ENCODE measurements around the gene WWOX.

WWOX gene

GRCh38 chr16:78146807-78147206 lies 47.4 kb downstream of the WWOX start:
- no peaks in the 10 kb centered on the region for H3K9me3 ChIP-seq (replicated peaks; ENCODE audit: insufficient read depth, low read length)
- H3K36me3 ChIP-seq (replicated peaks; ENCODE audit: insufficient read depth, low read length) = no peaks in the 10 kb centered on the region
- H4K20me1 ChIP-seq (ENCODE audit: insufficient read depth, low read length) = no peaks in the 10 kb centered on the region
- no peak overlapping the region for H3K9ac ChIP-seq (ENCODE audit: low read length)
- TF ChIP-seq CTCF (IDR thresholded peaks at IDR 0.05; ENCODE audit: low read length) = no peak
- no peak for TF ChIP-seq EZH2phosphoT487 (IDR thresholded peaks at IDR 0.05; ENCODE audit: low read length)
- no peak overlapping the region for H3K27ac ChIP-seq (ENCODE audit: low read length)
- H3K4me1 ChIP-seq (ENCODE audit: low read length) = no peaks in the 10 kb centered on the region
- DNase-seq = no peak
- no peaks in the 10 kb centered on the region for H3K9me2 ChIP-seq (replicated peaks; ENCODE audit: insufficient read depth, low read length)
- H2AFZ ChIP-seq (ENCODE audit: low read length) = no peak overlapping the region
- no peak overlapping the region for H3K4me2 ChIP-seq (ENCODE audit: low read depth, low read length)
- H3K4me3 ChIP-seq (ENCODE audit: low read length) = no peak overlapping the region
- H3K27me3 ChIP-seq (replicated peaks; ENCODE audit: insufficient read depth, low read length) = no peaks in the 10 kb centered on the region
- no peaks in the 10 kb centered on the region for H3K79me2 ChIP-seq (ENCODE audit: low read length)
- H3F3A ChIP-seq (ENCODE audit: insufficient read depth, low read length) = no peaks in the 10 kb centered on the region

DNA sequence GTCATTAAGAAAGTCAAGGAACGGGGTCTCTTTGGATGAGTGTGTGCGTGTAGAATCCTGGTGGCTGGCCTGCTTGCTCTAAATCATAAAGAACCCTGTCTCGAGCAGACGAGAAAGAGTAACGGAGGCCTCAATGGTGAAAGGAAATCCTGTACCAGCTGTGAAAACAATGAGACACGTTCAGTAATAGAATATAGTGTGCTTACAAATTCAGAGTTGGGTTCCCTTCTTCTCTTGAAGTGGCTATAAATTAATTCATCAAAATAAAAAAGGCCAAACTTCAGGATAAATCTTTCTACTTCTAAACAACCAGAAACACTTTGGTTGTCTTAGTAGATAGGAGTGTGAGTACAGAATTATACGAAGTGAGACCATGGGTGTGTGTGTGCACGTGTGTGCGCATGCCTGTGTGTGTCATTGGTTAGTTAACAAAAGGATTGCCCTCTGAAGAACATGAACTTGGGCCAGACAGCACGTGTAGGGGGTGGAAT lies 48.5 kb downstream of the WWOX start:
- DNase-seq = no peak
- no peak overlapping the region for H3K4me2 ChIP-seq (ENCODE audit: low read depth, low read length)
- H3K79me2 ChIP-seq (ENCODE audit: low read length) = no peaks in the 10 kb centered on the region
- TF ChIP-seq CTCF (IDR thresholded peaks at IDR 0.05; ENCODE audit: low read length) = no peak
- TF ChIP-seq EZH2 (optimal IDR thresholded peaks at IDR 0.05; ENCODE audit: low read depth, low read length) = no peak
- no peak for TF ChIP-seq EZH2phosphoT487 (IDR thresholded peaks at IDR 0.05; ENCODE audit: low read length)
- H2AFZ ChIP-seq (ENCODE audit: low read length) = no peak overlapping the region
- no peak overlapping the region for H3K9ac ChIP-seq (ENCODE audit: low read length)
- no peaks in the 10 kb centered on the region for H3K4me1 ChIP-seq (ENCODE audit: low read length)
- H3K9me2 ChIP-seq (replicated peaks; ENCODE audit: insufficient read depth, low read length) = no peaks in the 10 kb centered on the region
- no peak overlapping the region for H3K4me3 ChIP-seq (ENCODE audit: low read length)
- H3K27me3 ChIP-seq (replicated peaks; ENCODE audit: insufficient read depth, low read length) = no peaks in the 10 kb centered on the region
- H3K36me3 ChIP-seq (replicated peaks; ENCODE audit: insufficient read depth, low read length) = no peaks in the 10 kb centered on the region
- H3K9me3 ChIP-seq (replicated peaks; ENCODE audit: insufficient read depth, low read length) = no peaks in the 10 kb centered on the region
- H3F3A ChIP-seq (ENCODE audit: insufficient read depth, low read length) = no peaks in the 10 kb centered on the region
- no peaks in the 10 kb centered on the region for H4K20me1 ChIP-seq (ENCODE audit: insufficient read depth, low read length)
- H3K27ac ChIP-seq (ENCODE audit: low read length) = no peak overlapping the region

DNA sequence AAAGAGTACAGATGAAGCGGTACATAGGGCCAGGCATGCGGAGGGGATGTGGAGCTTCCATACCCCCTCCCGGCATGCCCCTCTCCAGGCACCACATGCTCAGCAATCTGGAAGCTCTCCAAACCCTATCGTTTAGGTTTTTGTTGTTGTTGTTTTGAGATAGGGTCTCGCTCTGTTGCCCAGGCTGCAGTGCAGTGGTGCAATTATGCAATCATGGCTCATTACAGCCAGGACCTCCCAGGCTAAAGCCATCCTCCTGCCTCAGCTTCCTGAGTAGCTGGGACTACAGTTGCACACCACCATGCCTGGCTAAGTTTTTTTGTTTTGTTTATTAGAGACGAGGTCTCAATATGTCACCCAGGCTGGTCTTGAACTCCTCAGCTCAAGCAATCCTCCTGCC lies 50.8 kb downstream of the WWOX start:
- no peak for TF ChIP-seq CTCF (IDR thresholded peaks at IDR 0.05; ENCODE audit: low read length)
- no peak for TF ChIP-seq EZH2 (optimal IDR thresholded peaks at IDR 0.05; ENCODE audit: low read depth, low read length)
- TF ChIP-seq EZH2phosphoT487 (IDR thresholded peaks at IDR 0.05; ENCODE audit: low read length) = no peak
- H3K36me3 ChIP-seq (replicated peaks; ENCODE audit: insufficient read depth, low read length) = no peaks in the 10 kb centered on the region

More for the DNA sequence above, 50.8 kb downstream of the WWOX start:
- Histone ChIP-seq H3K9ac (ENCODE audit: low read length) (no peak overlapping the region), H3K4me3 (ENCODE audit: low read length) (no peak overlapping the region), H3K9me3 (replicated peaks; ENCODE audit: insufficient read depth, low read length) (no peaks in the 10 kb centered on the region), H4K20me1 (ENCODE audit: insufficient read depth, low read length) (no peaks in the 10 kb centered on the region), H3K4me1 (ENCODE audit: low read length) (no peaks in the 10 kb centered on the region), H3K4me2 (ENCODE audit: low read depth, low read length) (no peak overlapping the region), H3K27me3 (replicated peaks; ENCODE audit: insufficient read depth, low read length) (no peaks in the 10 kb centered on the region), H3K27ac (ENCODE audit: low read length) (no peak overlapping the region), H2AFZ (ENCODE audit: low read length) (no peak overlapping the region), H3F3A (ENCODE audit: insufficient read depth, low read length) (no peaks in the 10 kb centered on the region), H3K9me2 (replicated peaks; ENCODE audit: insufficient read depth, low read length) (no peaks in the 10 kb centered on the region), H3K79me2 (ENCODE audit: low read length) (no peaks in the 10 kb centered on the region)
- no peak for DNase-seq

Data from MM.1S (cell line).